Tongue (tissue), 2 donors: ENCODE data around the gene NPLOC4. TPM values are rescaled to one million over a fixed set of nuclear protein-coding genes. Genes with fewer than 3 reads are reported as not detected.
A peak's percentile ranks its signal among the peaks of the same experiment; 100 is the strongest.

Source experiments
- DNase-seq: peaks from one replicate; pipeline ENCODE4 v3.0.0-alpha.2; 2015
- total RNA-seq: library from RNA; depleted of rRNA; stranded (reverse); fragments of >200 nt; gene quantifications from one replicate; pipeline ENCODE4 v1.2.3, GENCODE V29; 2014

Gene NPLOC4
- total RNA-seq, 1 donor from 2014 or later: 50.7 TPM

DNA sequence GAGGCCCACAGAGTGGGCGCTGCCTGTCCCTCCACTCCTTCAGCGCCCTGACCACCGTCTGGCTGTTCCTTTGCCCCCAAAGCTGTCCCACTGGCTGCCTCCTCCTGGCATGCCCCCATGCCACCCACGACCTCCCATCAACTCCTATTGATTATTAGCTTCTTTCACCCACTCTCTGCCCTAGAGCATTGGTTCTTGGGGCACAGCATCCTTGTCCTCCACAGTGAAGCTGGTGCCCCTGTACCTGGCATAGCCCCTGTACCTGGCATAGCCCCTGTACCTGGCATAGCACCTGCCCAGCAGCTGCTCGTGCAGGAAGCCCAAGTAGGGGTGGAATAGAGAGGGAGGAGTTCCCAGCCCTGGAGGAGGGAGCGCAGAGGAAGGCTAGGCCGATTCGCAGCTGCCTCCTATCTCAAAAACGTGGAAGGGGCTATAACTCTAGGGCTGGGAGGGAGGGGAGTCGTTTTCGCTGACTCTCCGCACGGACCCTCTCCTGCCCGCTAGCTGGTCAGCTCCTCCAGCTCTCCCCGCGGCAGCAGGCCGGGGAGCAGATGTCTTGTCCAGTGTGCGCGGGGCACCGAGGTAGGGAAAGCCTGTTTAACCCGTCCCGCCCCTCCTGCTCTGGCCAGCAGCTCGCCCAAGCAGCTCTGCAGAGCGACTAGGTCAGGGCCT is 118.7 kb downstream of the NPLOC4 start:
- no peak for DNase-seq

DNA sequence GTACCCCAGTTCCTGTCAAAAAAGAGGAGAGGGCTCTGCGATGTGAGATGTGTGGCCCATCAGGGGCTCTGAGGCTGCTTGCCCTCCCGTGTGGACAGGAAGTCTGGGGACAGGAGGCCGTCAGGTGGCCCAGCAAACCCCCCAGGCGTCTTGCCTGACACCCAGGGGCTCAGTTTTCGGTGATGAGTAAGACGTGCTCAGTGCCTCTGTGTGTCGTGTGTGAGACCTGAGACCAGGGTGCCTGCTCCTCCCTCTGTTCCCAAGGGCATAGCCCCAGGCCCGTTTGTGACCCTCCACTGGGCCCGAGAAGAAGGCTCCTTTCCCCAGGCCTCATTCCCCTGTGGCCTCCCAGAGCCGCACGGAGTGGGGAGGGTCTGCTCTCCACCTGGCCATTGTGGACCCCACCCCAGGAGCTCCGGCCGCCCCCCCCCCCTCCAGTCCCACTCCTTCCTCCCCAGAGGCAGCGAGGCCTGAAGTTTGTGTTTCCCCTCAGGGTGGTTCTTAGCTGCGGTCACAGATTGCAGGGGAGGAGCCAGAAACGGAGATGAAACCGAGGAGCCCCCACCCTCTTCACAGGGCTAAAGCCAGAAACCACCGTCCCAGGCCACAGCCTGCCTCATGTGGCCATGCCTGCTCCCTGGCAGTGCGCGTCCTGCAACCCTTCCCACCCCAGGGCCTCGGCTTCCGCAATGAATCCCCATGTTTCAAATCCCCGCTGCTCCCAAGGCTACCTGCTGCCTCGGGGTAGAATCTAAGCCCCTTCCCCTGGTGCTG is 119.4 kb downstream of the NPLOC4 start:
- DNase-seq: no peak

DNA sequence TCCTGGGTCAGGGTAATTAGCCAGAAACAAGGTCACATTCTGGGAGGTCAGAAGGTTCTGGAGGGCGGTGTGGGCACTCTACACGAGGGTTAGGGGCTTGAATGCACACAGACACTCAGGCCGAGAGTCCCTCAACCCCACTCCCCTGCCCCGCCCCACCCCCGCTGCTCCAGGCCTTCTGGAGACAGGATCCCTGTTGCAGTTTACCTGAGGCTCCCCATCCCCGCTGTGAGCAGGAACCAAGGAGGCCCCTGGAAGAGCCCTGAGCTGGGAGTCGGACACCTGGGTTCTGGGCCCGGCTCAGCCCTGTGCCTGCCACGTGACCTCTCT is 119.9 kb downstream of the NPLOC4 start:
- no peak for DNase-seq

DNA sequence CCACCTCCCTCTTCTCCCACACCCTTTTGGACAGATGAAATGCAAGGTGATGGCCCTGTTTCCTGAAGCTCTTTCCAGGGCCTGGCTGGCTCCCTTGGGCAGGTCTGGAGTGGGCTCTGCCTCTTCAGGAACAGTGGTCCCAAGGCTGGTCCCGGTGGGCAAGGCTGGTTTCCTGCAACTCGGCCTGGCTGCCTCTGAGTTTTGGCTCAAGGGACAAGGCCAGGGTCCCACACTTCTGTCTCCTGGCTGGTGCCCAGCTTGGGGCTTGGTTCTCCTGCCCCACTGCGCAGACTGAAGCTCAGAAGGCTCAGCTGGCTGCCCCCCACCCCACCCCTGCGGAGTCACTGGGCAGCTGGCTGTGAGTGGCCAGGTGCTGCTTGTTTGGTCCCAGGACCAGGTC is 120.5 kb downstream of the NPLOC4 start:
- DNase-seq: no peak

DNA sequence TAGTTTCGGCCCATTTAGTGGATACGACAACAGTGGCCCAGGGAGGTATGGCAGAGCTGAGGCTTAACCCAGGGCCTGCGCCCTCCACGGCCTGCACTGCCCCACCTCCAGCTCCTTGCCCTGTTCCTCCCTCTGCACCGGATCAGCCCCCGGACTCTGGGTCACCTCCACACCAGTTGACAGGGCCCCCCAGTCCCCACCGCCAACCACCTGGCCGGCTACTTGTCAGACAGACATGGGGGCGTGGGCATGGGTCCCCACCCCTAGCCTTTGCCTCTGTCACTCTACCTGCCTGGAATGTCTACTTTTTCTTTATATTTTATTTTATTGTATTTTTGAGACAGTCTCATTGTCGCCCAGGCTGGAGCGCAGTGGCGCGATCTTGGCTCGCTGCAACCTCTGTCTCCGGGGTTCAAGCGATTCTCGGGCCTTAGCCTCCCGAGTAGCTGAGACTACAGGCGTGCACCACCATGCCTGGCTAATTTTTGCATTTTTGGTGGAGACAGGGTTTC is 121.3 kb downstream of the NPLOC4 start:
- DNase-seq: no peak

DNA sequence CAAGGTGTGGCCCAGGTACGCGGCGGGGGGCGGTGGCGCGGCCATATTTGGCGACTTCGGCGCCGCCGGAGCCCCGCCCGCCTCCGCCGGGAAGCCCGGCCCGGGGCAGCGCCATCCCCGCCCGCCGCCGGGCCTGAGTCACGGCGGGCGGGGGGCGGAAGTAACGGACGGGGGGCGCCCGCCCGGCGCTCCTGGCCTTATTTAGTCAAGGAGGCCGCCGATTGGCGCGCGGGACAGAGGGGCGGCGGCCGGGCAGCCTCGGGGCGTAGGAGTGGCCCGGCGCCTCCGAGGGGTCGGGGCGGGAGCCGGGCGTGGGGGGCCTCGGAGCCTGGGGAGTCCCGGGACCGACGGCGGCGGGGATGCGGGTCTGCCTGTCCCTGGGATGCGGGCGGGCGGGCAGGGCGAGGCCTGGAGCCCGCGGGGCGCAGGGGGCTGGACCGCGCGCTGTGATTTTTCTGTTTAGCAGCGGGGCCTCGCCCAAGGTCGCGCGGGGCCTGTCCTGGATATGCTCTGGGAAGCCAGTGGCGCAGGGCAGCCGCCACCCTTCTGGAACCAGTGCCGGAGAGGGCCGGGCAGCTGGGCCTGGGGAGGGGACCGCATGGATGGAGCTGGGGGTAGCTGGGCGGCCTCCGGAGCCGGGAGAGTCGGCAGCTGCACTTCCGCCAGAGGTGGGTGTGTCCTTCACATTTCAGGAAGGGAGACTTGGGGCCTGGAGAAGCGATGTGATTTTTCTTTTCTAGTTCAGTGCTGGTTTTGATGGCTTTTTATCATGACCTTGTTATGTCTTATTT is 122.0 kb downstream of the NPLOC4 start:
- DNase-seq: peak; percentile 90

DNA sequence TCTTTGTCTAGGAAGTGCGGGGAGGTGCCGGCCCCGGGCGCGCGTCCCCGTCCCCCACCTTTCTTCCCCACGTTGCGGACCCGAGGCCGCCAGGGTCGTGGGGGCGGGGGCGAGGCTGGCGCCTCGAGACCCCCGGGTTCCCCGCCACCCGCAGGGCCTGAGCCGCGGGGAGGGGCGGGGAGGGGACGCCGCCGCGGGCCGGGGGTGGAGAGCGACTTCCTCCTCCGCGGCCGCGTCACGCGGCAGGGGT is 122.5 kb downstream of the NPLOC4 start:
- no peak for DNase-seq

DNA sequence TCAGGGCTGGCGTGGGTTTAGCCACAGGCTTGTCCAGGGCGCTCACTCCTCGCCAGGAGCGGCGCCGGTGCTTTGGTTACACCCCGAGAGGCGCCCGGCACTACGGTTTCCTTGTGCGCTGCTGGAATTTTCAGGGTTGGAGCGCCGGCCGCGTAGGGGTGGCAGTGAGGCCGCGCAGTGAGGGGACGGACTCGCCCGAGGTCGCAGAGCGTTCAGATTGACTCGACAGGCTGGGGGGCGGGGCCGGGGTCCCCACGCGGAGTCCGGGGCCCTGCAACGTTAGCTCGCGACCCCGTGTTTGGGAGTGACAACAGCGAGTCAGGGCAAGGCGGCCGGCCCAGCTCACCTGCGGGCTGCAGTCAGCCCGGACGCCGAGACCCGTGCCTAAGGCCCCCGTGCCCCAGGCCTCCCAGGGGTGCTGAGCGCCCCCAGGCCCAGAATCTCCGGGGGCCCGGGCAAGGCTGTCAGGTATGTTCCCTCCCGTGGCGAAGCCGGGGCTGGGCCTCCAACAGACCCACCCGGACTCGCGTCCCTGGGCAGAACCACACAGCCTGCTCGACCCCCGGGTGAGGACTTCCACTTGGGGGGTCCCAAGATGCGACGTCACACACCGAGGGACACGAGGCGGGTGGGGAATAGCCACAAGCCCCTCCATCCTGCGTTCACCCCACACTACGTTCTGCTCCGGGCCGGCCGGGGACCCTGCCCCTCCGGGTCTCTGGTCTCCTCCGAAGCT is 123.0 kb downstream of the NPLOC4 start:
- peak; percentile 80 for DNase-seq

DNA sequence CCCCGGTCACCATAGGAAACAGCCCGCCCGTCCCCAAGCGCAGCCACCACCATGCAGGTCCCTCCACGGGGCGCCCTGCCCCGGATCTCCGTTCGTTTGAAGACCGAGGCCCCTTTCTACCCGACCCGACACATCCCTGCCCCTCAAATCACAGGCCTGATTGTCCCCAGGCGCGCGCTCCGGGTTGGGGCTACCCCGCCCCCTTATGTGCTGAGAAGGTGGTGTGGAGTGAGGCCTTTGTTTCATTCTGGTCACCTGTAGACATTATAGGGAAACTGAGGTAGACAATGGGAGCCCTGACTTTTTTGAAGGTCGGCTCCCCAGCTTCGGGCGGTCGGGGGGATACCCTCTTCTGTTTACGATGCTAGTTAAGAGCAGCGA is 123.5 kb downstream of the NPLOC4 start:
- DNase-seq: peak; percentile 77

DNA sequence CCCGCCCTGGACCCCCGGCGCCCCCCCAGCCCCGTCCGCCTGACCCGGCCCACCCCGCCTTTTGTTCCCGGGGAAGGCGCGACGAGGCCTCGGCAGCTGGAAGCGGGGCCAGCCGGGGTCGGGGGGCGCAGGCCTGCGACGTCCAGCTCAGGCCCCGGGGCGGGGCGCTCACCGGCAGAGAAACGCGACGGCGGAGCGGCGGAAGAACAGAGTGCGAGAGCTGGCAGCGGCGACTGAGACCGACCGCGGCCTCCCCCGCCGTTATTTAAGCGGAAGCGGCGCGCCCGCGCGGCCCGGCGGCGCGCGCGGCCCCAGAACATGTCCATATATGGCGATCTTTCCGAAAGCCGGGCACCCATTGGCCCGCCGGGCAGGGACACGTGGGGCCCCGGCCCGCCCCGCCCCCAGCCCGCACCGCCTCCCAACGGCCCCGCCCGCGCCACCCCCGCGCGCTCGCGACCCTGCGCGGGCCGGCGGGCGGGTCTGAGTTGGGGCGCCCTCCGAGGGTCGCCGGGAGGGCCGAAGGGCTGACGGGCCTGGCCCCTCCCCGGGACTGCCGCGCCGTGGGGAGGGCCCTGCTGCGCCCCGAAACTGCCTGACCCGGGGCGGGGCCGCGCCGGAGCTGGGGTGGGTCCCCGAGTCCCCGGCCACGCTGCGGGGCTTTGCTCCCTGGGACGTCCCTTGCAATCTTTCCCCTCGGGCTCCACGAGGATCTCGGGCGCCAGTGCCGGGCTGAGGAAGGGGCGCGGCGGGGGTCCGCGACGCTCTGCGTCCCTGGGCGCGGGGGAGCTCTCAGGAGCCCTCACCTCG is 124.1 kb downstream of the NPLOC4 start, which contains the start of gene ACTG1:
Gene ACTG1, minus strand, starts transcription at position 238 of the 810 bp plus-strand sequence. CDS start 445 bp downstream, outside the sequence.
- peak; percentile 97 for DNase-seq

DNA sequence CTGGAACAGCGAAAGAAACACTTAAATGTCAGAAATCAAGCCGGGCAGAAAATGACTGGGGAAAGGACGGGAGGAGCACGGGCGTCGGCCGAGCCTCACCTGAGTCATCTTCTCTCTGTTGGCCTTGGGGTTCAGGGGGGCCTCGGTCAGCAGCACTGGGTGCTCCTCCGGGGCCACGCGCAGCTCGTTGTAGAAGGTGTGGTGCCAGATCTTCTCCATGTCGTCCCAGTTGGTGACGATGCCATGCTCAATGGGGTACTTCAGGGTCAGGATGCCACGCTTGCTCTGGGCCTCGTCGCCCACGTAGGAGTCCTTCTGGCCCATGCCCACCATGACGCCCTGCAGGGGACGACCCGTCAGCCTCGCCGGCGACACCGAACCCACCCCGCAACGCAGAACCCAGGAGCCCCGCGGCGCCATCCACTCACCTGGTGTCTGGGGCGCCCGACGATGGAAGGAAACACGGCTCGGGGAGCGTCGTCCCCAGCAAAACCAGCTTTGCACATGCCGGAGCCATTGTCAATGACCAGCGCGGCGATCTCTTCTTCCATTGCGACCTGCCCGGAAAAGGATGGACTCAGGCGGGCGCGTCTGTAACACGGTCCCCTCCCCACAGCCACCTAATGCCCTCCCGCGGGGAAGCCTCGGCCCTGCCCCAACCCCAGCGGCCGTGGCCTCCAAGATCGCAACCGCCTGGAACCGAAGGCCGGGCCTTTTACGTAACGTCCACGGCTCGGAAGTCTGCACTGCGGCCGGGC is 124.9 kb downstream of the NPLOC4 start:
- DNase-seq: no peak

DNA sequence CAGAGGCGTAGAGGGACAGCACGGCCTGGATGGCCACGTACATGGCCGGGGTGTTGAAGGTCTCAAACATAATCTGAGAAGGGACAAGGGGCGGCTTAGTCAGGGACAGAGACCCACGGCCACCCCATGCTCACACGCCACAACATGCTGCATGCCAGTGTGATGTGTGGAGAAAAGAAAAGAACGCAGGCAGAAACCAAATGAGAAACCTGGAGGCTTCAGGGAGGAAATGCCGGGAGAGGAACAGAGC is 125.4 kb downstream of the NPLOC4 start:
- DNase-seq: no peak

DNA sequence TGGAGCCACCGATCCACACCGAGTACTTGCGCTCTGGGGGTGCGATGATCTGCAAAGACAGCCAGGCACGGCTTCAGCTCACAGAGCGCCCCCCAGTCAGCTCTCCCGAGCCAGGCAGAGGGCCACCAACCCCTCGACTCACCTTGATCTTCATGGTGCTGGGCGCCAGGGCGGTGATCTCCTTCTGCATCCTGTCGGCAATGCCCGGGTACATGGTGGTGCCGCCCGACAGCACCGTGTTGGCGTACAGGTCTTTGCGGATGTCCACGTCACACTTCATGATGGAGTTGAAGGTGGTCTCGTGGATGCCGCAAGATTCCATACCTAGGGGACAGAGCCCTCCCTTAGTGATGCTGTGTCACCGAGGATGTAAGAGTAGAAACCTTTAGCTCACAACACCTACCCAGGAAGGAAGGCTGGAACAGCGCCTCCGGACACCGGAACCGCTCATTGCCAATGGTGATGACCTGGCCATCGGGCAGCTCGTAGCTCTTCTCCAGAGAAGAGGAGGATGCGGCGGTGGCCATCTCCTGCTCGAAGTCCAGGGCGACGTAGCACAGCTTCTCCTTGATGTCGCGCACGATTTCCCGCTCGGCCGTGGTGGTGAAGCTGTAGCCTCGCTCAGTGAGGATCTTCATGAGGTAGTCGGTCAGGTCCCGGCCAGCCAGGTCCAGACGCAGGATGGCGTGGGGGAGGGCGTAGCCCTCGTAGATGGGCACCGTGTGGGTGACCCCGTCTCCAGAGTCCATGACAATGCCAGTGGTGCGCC is 125.9 kb downstream of the NPLOC4 start:
- no peak for DNase-seq

DNA sequence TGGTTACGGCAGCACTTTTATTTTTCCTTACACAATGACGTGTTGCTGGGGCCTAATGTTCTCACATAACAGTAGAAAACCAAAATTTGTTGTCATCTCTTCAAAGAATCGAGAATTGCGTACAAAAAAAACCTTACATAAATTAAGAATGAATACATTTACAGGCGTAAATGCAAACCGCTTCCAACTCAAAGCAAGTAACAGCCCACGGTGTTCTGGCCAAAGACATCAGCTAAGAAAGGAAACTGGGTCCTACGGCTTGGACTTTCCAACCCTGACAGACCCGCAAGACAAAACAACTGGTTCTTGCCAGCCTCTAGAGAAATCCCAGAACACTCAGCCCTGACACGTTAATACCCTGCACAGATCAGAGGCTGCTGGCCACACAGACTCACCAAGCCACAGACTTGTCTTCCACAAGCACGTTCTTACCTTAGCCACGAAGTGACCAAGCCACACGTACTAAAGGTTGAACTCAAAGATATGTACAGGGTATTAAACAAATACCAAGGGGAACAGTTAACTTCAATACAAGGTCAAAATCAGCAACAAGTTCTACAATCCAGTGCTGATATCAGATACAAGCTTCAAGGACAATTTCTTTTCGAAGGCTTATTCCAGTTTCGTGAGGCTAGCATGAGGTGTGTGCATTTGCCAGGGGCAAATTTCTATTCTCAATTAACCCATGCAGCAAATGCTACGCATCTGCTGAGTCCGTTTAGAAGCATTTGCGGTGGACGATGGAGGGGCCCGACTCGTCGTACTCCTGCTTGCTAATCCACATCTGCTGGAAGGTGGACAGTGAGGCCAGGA is 126.7 kb downstream of the NPLOC4 start:
- no peak for DNase-seq

DNA sequence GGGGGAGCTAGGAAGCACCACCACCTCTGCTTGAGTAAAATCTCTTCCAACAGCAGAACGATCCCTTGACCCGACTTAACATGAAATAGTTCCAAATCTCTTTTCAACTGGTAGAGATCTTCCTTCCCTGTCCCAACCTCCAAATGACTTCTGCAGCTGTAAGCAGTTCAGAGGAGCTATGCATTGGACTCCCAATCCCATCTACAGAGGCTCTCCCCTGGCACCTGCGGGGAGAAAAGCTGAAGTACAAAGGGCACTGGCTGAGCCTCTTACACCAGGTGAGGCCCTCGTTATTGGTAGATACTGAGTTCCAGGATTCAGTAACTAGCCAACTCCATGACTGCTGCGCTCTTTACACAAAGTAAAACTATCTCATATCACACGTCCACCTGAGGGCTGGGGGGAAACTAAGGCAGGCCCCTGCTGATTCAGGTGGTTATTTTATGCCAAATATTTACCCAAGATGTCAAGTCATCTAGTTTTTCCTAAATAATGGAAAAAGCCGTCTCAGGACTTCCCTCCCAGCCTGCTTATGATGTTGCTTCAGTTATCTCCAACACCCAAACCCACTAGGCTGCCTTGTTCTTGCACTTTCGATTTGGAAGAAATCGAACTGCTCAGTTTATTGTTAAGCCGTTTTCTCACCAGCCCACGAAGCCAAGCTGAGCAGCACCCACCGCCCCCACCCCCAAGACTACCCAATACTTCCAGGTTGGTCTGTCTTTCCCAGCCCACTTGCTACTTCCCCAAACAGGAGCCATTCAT is 127.5 kb downstream of the NPLOC4 start:
- DNase-seq: no peak

DNA sequence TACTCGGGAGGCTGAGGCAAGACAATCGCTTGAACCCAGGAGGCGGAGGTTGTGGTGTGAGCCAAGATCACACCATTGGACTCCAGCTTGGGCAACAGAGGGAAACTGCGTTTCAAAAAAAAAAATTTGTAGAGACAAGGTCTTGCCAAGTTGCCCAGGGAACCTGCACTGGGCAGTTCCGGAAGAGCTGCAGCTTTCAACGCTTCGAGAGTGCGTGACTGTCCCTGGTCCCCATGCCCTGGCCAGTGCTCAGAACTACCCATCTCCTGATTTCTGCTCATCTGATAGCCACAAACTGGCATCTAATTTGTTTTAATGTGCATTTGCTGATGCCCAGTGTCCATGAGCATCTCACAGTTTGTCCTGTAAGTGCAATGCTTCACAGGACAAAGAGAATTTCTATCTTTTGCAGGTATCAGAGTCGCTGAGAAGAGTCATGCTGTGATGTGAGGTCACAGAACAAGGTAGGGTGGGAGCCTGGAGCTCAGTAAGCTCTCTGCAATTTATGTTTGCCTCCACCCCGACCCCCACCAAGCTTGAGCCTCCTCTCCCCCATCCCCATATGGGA is 128.2 kb downstream of the NPLOC4 start:
- DNase-seq: no peak
